WTC11 (cell line): ENCODE measurements around the gene MYLK3.

Experiments used
- ATF3 ChIP-seq: sonication (generic); formaldehyde crosslinking; conservative IDR thresholded peaks from 2 replicates; pipeline ENCODE4 v1.8.1; 2022; ENCODE audit warnings: mild to moderate bottlenecking, missing genetic modification reagents
- CBFB ChIP-seq: sonication (generic); formaldehyde crosslinking; IDR thresholded peaks from 2 replicates; pipeline ENCODE4 v1.8.1; 2022; ENCODE audit warnings: mild to moderate bottlenecking, low read depth, missing genetic modification reagents
- CTCF ChIP-seq: fragments of 200-600 bp; IDR thresholded peaks from 2 replicates; pipeline ENCODE4 v1.8.0; 2022; ENCODE audit warnings: antibody characterized with exemption
- E2F5 ChIP-seq: sonication (generic); formaldehyde crosslinking; IDR thresholded peaks from 2 replicates; pipeline ENCODE4 v1.8.1; 2022; ENCODE audit warnings: mild to moderate bottlenecking, moderate library complexity, missing genetic modification reagents
- FOXP1 ChIP-seq: sonication (generic); formaldehyde crosslinking; IDR thresholded peaks from 2 replicates; pipeline ENCODE4 v1.8.0; 2022; ENCODE audit warnings: missing genetic modification reagents, mild to moderate bottlenecking, moderate library complexity, borderline replicate concordance
- NFYB ChIP-seq: sonication (generic); formaldehyde crosslinking; conservative IDR thresholded peaks from 2 replicates; pipeline ENCODE4 v1.8.0; 2022; ENCODE audit warnings: low read depth, missing genetic modification reagents
- NR3C1 ChIP-seq: sonication (generic); formaldehyde crosslinking; conservative IDR thresholded peaks from 2 replicates; pipeline ENCODE4 v1.8.1; 2023; ENCODE audit warnings: low read depth, mild to moderate bottlenecking, missing genetic modification reagents
- PRDM15 ChIP-seq: sonication (generic); formaldehyde crosslinking; IDR thresholded peaks from 2 replicates; pipeline ENCODE4 v1.8.0; 2022; ENCODE audit warnings: missing genetic modification reagents
- TCF7 ChIP-seq: sonication (generic); formaldehyde crosslinking; IDR thresholded peaks from 2 replicates; pipeline ENCODE4 v1.8.0; 2022; ENCODE audit warnings: mild to moderate bottlenecking, low read depth, missing genetic modification reagents, moderate library complexity
- ZNF121 ChIP-seq: sonication (generic); formaldehyde crosslinking; IDR thresholded peaks from 2 replicates; pipeline ENCODE4 v1.8.0; 2023; ENCODE audit warnings: missing genetic modification reagents
- ZNF671 ChIP-seq: fragments of 250-450 bp; sonication (Bioruptor Pico); IDR thresholded peaks from 2 replicates; pipeline ENCODE4 v1.8.0; 2021; ENCODE audit warnings: mild to moderate bottlenecking
- ZSCAN18 ChIP-seq: fragments of 250-450 bp; sonication (Bioruptor Pico); IDR thresholded peaks from 2 replicates; pipeline ENCODE4 v2.1.2; 2022; ENCODE audit warnings: mild to moderate bottlenecking, moderate library complexity

GRCh38 chr16:46765050-46765449 lies 16.9 kb upstream of the MYLK3 start:
- no peak for TF ChIP-seq CTCF
- no peak for TF ChIP-seq CBFB
- no peak for TF ChIP-seq ATF3 (CRISPR knock-in tag)
- no peak for TF ChIP-seq E2F5 (CRISPR knock-in tag)
- no peak for TF ChIP-seq NR3C1
- no peak for TF ChIP-seq ZSCAN18 (CRISPR knock-in tag)
- no peak for TF ChIP-seq ZNF121
- TF ChIP-seq ZNF671 (CRISPR knock-in tag), result no peak
- TF ChIP-seq PRDM15 (CRISPR knock-in tag), result no peak
- no peak for TF ChIP-seq NFYB (CRISPR knock-in tag)
- TF ChIP-seq TCF7 (CRISPR knock-in tag), result no peak
- TF ChIP-seq FOXP1, result no peak
